GM15510 (cell line): Measurements from ENCODE around the gene ATP6V0A4.

Source experiments
- POLR2A ChIP-seq: IDR thresholded peaks from 3 replicates; pipeline ENCODE4 v1.6.1; 2011; ENCODE audit warnings: borderline replicate concordance; ENCODE audit not compliant: insufficient read length; ENCODE audit errors: extremely low read depth

The ATP6V0A4 gene

DNA sequence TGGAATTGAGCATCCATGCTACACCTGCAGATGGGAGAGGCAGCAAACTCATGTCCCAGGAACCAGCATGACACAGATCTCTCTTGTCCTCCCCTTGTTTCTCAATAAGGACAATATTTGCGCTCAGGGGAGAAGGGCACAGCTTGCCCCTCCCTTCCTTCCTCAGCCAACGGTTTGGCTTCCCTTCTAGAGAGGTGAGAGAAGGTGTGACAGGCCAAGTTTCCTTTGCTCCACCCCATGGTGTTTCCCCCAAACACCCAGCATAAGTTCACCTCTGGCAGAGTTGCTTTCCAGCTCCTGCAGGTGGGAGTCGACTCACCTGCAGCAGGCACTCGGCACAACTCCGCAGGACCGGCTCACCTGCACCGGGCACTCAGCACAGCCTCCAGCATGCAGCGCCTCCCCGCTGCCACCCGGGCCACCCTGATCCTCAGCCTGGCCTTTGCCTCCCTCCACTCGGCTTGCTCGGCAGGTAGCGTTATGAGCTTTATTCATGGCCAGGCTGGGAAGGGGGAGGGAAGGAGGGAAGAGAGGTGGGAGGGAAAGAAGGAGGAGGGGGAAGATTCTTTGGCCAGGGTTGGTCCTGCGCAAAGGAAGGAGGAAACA, at the start of gene ATP6V0A4, which contains the start of gene TMEM213:
ATP6V0A4 (minus strand) TSS at position 482 of the 606 bp plus-strand sequence. CDS start 26,949 bp downstream, outside the sequence.
TMEM213 (plus strand) TSS at position 280 of the 606 bp plus-strand sequence; CDS start at position 391, 111 bp downstream.
- no peak for TF ChIP-seq POLR2A

DNA sequence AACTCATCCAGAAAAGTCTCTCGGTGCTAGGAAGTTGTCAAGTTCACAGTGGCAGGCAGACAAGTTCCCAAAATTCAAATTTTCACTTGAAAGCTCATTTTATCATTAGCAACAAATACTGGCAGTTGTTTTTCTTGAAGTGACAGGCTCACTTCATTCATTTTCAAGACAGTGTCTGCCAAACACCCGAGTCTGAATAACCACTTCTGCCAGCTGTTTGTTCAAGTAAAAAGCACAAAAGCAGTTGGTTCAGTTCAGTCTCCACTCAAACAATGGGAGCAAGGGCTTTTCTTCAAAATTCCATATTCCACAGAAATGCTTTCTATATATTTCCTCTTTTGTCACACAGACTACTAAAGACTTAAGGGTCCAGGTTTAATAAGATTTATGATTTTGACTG, 47.7 kb upstream of the ATP6V0A4 start:
- TF ChIP-seq POLR2A: no peak

DNA sequence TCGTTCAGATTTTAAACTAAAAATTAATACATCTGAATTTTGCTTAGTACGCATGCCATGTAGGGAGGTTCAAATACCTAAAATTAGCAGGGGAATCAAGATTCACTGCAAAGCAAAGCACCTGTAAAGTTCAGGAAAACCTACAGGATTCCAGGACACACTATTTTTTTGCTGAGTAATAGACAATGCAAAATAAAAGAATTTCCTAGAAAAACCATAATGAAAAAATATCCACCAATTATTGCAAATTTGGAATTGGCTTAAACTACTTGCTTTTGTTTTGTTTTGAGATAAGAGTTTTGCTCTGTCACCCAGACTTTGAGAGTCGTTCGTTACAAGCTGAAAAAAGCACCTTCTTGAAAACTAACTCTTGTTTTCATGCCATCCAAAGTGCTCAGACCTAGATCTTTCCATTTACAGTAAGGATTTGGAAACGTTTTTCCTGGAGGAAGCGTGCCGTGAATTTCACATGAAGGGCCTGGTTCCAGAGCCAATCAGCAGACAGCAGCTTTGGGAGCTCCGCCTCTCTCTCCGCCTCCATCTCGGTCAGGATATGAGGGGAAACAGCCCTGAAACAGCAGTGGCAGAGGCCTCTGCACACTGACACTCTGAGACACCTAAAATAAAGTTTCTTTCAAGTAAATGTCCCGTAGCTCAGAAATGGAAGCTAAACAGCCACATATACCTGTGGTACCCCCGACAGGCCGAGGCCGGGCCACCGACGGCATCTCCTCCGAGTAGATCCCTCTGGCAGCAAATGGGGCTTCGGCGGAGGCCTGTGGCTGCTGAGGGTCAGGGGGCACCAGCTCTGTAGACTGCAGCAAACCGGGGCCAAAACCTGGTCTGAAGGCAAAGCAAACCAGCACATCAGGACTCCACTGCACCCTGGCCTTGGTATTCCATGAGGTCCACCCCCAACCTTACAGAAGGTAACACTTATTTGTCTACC, 45.9 kb upstream of the ATP6V0A4 start:
- TF ChIP-seq POLR2A: no peak

DNA sequence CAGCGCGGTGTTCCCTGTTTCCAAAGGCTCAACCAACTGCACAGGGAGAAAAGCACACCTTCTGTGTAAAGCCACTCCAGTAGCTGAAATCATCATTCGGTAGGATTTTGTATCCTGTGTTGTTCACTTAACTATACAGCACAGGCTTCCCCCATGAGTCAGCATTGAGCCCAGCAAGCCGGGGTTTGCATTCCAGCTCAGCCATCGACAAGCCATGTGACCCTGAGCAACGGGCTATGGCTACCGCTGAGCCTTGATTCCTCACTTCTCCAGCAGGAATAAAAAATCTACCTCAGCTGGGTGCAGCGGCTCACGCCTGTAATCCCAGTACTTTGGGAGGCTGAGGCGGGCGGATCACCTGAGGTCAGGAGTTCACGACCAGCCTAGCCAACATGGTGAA, 44.1 kb upstream of the ATP6V0A4 start:
- no peak for TF ChIP-seq POLR2A

DNA sequence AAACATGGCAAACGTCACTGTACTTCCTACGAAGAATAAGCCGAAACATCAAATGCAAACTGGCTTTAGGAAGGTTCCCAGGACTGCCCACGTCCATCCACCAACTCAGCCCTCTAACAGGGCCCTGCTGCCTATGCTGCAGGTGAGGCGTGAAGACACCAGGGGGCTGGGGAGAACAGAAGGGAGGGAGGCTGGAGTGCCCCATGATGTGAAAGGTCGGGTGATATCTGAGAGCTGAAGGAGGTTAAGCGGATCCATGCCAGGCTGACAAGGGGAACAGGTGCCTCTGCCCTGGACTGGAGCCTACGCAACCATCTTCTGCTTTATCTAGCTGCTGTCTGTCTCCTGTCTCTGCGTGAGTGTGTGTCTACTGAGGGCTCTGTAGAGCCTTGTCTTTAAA, 40.2 kb upstream of the ATP6V0A4 start:
- TF ChIP-seq POLR2A: no peak

DNA sequence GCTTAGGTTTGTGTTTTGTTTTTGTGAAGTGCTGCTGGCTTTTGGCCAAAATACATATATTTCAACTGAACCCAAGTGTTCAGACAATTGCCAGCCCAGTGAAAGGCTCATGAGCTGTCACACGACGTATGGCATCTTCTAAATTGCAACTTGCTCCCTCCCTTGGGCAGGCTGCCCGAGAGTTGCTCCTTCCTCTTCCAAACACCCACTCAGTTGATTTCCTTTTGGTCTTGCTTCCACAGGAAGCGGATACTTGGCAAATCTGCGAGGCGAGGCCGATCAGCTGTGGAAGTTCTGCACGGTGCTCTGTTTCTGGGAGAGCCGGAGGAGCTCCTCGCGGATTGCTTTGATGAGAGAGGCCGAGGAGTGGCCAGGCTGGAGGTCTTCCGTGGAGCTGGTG, 39.6 kb upstream of the ATP6V0A4 start:
- TF ChIP-seq POLR2A: no peak

DNA sequence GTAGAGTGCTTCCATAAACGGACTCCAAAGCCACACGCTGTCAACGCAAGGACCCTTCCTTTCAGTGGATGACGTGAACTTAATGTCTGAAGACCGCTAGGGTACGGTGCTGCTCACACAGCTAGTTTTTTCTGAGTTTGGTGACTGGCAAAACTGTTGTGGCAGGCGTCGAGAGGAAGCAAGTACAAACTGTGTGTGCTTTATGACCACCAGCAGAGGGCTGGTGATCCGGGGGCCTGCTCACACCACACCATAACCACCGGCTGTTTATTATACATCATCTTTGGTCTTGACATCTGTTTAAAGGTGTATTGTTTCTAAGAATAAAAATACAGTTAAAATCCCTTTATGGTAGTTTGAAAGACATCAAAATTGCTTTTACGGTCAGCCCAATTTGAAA, 37.1 kb upstream of the ATP6V0A4 start:
- TF ChIP-seq POLR2A: no peak

DNA sequence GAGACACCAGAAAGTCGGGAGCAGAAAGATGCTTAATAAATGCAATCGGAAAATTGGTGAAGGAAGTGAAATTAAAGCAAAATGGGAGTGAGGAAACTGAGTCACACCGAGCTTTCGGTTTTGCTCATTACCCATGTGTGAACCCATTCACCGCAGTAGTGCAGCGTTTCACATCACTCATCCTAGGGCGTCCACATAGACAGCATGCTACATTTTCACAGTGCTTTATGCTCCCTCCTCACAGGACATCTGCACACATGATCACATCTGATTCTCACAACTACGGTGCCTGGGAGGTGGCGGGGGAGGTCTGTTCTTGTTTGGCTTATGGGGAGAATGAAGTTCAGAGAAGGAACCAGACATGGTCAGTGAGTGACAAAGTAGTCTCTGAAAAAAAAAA, 36.6 kb upstream of the ATP6V0A4 start:
- no peak for TF ChIP-seq POLR2A

DNA sequence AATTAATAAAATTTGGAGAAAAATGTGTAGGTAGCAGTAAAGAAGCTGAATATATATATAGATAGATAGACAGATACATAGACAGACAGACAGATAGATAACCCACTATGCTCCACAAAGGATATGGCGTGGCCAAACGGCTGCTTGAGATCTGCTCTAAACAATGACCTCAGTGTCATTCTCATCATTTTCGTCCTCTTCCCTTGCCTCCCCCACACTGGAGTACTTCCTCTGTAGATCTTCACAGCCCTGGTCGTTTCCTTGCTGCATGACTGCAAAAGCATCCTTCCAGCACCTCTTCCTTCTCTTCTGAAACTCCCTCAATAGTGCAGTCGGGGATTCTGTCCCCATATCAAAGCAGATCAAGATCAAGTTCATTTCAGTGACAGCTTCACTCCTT, 35.6 kb upstream of the ATP6V0A4 start:
- no peak for TF ChIP-seq POLR2A

DNA sequence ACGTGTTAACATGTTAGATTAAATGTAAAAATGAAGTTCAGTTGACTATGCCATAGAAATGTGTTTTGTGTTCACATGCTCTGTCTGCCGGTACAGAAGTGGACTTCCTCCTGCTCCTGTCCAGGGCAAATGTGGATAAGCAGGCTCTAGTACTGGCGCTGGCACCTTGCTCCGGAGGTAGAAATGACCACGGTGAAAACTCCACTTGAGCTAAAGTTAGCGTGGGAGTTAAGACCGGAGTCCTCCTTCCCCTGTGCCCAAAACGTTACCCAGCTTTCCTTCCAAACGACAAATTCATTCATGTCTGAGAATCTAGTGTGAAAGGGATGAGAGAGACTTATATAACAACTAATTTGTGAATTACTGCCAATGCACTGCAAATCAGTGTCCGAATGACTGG, 35.0 kb upstream of the ATP6V0A4 start:
- no peak for TF ChIP-seq POLR2A

DNA sequence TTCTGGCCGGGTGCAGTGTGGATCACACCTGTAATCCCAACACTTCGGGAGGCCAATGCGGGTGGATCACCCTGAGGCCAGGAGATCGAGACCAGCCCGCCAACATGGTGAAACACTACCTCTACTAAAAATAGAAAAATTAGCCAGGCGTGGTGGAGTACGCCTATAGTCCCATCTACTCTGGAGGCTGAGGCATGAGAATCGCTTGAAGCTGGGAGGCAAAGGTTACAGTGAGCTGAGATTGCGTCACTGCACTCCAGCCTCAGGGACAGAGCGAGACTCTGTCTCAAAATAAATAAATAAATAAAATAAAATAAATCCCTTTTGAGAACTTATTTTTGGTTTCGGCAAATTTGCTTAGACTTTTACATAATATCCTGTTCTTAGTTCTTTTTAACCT, 31.3 kb upstream of the ATP6V0A4 start:
- TF ChIP-seq POLR2A: no peak

DNA sequence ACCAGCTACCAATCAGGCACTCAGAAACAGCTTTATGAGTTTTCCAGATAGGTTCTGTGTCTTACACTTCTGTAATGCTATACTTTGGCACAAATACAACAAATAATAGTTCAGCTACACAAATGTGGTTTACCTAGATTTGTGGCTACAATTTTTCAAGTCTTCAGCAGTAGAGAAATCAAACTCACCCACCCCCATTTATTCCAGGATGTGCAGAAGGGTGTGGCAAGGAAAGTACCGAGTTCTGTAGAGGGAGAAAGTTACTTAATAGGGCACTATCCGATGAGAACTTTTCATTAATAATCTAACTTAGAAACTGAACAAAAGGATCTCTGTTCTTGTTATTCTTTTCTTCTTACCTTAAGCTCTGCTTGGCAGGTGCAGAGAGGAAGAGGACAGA, 30.3 kb upstream of the ATP6V0A4 start:
- TF ChIP-seq POLR2A: no peak

DNA sequence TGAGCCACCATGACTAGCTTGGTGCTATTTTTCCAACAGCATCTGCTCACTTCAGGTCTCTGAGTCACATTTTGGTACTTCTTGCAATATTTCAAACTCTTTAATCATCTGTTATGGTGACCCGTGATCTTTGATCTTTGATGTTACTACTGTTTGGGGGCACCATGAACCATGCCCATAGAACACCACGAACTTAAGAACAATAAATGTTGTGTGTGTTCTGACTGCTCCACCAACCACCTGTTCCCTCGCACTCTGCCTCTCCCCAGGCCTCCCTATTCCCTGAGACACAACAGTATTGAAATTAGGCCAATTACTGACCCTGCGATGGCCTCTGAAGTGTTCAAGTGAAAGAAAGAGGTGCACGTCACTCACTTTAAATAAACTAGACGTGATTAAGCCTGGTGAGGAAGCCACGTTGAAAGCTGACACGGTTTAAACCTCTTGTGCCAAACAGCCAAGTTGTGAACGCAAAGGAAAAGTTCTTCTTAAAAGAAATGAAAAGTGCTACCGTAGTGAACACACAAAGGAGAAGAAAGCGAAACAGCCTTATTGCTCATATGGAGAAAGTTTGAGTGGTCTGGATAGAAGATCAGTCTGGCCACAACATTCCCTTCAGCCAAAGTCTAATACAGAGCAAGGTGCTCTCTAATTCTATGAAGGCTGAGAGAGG, 27.2 kb upstream of the ATP6V0A4 start:
- no peak for TF ChIP-seq POLR2A

DNA sequence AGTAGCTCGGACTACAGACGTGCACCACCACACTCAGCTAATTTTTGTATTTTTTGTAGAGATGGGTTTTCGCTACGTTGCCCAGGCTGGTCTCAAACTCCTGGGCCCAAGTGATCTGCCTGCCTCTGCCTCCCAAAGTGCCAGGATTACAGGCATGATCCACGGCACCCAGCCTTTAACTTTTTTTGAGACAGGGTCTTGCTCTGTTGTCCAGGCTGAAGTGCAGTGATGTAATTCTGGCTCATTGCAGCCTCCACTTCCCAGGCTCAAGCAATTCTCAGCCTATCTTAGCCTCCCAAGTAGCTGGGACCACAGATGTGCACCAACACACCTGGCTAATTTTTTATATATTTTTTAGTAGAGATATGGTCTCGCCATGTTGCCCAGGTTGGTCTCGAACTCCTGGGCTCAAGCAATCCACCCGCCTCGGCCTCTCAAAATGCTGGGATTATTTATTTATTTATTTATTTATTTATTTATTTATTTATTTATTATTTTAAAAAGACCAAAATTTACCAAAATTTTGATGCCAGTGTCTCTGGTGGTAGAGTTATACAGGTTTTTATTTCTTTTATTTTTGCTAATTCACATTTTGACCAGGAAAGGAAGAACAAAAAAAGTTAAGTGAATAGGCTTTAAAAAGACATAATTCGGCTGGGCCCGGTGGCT, 25.0 kb upstream of the ATP6V0A4 start:
- no peak for TF ChIP-seq POLR2A

DNA sequence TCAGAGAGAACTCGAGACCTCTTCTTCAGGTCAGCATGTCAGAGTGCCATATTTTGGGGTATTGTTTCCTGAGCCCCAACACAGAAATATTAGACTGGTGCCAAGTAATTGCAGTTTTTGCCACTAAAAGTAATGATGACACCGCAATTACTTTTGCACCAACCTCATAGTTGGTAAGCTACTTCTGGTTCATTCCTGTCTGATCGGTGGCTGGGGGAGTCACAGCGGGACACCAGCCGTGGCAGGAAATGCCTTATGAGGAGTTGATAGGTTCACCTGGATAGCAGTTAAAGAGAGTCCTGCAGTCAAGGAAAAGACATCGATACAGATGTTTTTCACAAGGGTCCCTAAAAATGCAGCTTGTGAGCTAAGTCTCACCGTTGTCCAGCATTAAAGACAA, 23.9 kb upstream of the ATP6V0A4 start:
- no peak for TF ChIP-seq POLR2A
